Measurements from ENCODE around the gene MSLN. TPM values are rescaled to one million over a fixed set of nuclear protein-coding genes. Genes with fewer than 3 reads are reported as not detected.

Gene MSLN
- polyA plus RNA-seq, 2 of the 4 experiments (the other 2 are of a cell fraction), result 2.4 to 3.6 TPM

DNA sequence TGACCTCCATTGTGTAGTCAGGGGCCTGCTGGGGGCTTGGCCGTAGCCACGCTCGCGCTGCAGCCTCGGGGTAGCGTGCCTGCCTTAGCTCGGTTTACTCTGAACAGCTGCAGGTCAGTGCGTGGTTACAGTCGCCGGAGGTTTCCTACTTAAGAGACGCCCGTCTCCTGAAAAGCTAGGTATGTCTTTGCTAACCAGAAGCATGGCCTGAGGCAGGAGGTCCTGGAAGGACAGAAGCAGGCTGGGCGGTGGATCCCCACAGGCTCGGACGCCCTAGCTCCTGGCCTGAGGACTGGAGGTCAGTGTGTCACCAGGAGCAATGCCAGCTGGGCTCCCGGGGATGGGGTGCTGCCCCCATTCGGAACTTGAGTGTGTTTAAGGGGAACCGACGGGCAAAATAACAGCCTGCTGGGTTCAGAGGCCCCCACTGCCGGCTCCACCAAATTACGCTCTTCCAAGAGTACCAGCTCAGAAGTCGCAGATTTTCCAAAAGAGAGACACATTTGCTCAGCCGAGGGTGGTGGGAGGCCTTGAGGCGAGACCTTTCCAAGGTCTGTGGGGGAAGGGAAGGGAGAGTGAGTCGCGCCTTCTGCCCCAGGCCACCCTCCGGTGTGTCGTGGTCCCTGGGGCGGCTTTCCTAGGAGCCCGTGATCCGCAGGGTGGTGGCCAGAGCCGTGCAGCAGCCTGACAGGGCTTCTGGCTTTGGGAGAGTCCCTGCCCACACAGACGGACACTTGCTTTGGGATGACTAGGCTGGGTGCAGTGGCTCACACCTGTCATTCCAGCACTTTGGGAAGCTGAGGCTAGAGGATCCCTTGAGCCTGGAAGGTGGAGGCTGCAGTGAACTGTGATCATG, 43.9 kb downstream of the MSLN start:
- Histone ChIP-seq H3K4me2 (no peak overlapping the region), H3K27ac (no peak overlapping the region), H3K9me3 (no peaks in the 10 kb centered on the region), H3K4me3 (no peak overlapping the region), H3K4me1 (peaks cover 19% of the 10 kb centered on the region)
- no peak for ATAC-seq
- no peak for TF ChIP-seq HOXB13 (CRISPR knock-in tag; IDR thresholded peaks at IDR 0.05; ENCODE audit: low read depth)
- TF ChIP-seq, protein P1, sequence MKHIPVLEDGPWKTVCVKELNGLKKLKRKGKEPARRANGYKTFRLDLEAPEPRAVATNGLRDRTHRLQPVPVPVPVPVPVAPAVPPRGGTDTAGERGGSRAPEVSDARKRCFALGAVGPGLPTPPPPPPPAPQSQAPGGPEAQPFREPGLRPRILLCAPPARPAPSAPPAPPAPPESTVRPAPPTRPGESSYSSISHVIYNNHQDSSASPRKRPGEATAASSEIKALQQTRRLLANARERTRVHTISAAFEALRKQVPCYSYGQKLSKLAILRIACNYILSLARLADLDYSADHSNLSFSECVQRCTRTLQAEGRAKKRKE (CRISPR knock-in tag; IDR thresholded peaks at IDR 0.05; ENCODE audit: low read depth), result no peak
- no peak for TF ChIP-seq POLR2AphosphoS2 (conservative IDR thresholded peaks at IDR 0.05; ENCODE audit: low read length)
- TF ChIP-seq, protein P2, sequence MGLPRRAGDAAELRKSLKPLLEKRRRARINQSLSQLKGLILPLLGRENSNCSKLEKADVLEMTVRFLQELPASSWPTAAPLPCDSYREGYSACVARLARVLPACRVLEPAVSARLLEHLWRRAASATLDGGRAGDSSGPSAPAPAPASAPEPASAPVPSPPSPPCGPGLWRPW (IDR thresholded peaks at IDR 0.05), result no peak
- no peak for TF ChIP-seq ZC3H11A (IDR thresholded peaks at IDR 0.05)
- TF ChIP-seq, protein P3, sequence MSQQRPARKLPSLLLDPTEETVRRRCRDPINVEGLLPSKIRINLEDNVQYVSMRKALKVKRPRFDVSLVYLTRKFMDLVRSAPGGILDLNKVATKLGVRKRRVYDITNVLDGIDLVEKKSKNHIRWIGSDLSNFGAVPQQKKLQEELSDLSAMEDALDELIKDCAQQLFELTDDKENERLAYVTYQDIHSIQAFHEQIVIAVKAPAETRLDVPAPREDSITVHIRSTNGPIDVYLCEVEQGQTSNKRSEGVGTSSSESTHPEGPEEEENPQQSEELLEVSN (IDR thresholded peaks at IDR 0.05; ENCODE audit: borderline replicate concordance, low read depth), result no peak
- no peak for TF ChIP-seq HDAC2 (IDR thresholded peaks at IDR 0.05)
- no peak for TF ChIP-seq GATA3 (IDR thresholded peaks at IDR 0.05; ENCODE audit: borderline replicate concordance)
- TF ChIP-seq, protein P4, sequence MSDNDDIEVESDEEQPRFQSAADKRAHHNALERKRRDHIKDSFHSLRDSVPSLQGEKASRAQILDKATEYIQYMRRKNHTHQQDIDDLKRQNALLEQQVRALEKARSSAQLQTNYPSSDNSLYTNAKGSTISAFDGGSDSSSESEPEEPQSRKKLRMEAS (IDR thresholded peaks at IDR 0.05), result no peak
- TF ChIP-seq SMC3 (IDR thresholded peaks at IDR 0.05), result no peak
- TF ChIP-seq, protein P5, sequence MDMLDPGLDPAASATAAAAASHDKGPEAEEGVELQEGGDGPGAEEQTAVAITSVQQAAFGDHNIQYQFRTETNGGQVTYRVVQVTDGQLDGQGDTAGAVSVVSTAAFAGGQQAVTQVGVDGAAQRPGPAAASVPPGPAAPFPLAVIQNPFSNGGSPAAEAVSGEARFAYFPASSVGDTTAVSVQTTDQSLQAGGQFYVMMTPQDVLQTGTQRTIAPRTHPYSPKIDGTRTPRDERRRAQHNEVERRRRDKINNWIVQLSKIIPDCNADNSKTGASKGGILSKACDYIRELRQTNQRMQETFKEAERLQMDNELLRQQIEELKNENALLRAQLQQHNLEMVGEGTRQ (IDR thresholded peaks at IDR 0.05), result no peak
- no peak for TF ChIP-seq RFX5 (IDR thresholded peaks at IDR 0.05)
- TF ChIP-seq KDM1A (IDR thresholded peaks at IDR 0.05; ENCODE audit: low read depth), result no peak
- TF ChIP-seq, protein P6, sequence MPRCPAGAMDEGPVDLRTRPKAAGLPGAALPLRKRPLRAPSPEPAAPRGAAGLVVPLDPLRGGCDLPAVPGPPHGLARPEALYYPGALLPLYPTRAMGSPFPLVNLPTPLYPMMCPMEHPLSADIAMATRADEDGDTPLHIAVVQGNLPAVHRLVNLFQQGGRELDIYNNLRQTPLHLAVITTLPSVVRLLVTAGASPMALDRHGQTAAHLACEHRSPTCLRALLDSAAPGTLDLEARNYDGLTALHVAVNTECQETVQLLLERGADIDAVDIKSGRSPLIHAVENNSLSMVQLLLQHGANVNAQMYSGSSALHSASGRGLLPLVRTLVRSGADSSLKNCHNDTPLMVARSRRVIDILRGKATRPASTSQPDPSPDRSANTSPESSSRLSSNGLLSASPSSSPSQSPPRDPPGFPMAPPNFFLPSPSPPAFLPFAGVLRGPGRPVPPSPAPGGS (IDR thresholded peaks at IDR 0.05), result no peak
- no peak for TF ChIP-seq RAD21 (conservative IDR thresholded peaks at IDR 0.05 in 1 of 2, IDR thresholded peaks at IDR 0.05 in 1 of 2)
- no peak for TF ChIP-seq TP53 (CRISPR knock-in tag; IDR thresholded peaks at IDR 0.05)
- TF ChIP-seq RARB (CRISPR knock-in tag; IDR thresholded peaks at IDR 0.05), result no peak
- no peak for TF ChIP-seq HEYL (CRISPR knock-in tag; IDR thresholded peaks at IDR 0.05)
- ChIA-PET POLR2A (interaction anchor here (1.7 kb wide), 1 partner anchor 16 kb away, joined by 5 read pairs; the partner anchor contains the start of genes CHTF18 and RPUSD1), CTCF (interaction anchor here (1.0 to 5.0 kb wide), 9 partner anchors 9 to 301 kb away, joined by 3 to 32 read pairs (median 4); no protein-coding TSS in a partner anchor)
- no peak for FAIRE-seq
- WGBS (ENCODE audit: missing lambda C conversion rate), result 66% methylated on average over 30 of the region's 33 CpGs
- DNase-seq (ENCODE audit: low read depth in 1 of 2, low spot score in 1 of 2), result no peak

DNA sequence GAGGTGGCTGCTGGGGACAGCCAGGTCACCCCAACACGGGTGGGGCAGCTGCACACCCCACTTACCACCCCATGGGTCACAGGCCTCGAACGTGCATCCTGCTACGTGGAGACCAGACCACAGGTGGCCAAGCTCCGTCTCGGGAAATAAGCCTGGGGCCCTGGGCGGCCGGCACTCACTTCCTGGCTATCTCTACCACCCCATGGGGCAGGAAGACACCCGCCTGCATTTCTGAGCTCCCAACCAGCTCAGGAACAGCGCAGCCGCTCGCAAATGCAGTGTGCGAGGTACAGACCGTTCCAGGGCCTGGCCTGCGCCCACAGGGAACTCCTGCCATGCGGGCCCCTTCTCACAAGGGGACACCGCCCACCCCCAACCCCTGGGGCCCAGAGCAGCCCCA, 44.9 kb downstream of the MSLN start:
- POLR2A ChIA-PET, result no interaction called here
- H3K9me3 ChIP-seq, result no peaks in the 10 kb centered on the region
- H3K27ac ChIP-seq, result no peak overlapping the region
- WGBS (ENCODE audit: missing lambda C conversion rate), result 93% methylated on average over 17 of the region's 17 CpGs
- DNase-seq (ENCODE audit: low read depth in 1 of 2, low spot score in 1 of 2), result no peak
- ATAC-seq, result no peak
- TF ChIP-seq KDM1A (IDR thresholded peaks at IDR 0.05; ENCODE audit: low read depth) (no peak), CBX8 (IDR thresholded peaks at IDR 0.05) (no peak), RNF2 (IDR thresholded peaks at IDR 0.05; ENCODE audit: borderline replicate concordance, low read depth) (no peak), GATA3 (IDR thresholded peaks at IDR 0.05; ENCODE audit: borderline replicate concordance) (no peak), NPAS2 (CRISPR knock-in tag; IDR thresholded peaks at IDR 0.05; ENCODE audit: borderline replicate concordance) (no peak), POLR2A (IDR thresholded peaks at IDR 0.05; ENCODE audit: low read length) (no peak)
- TF ChIP-seq, protein P6 (IDR thresholded peaks at IDR 0.05), result no peak
- TF ChIP-seq, protein P1 (CRISPR knock-in tag; IDR thresholded peaks at IDR 0.05; ENCODE audit: low read depth), result no peak
- TF ChIP-seq, protein P5 (IDR thresholded peaks at IDR 0.05), result no peak
- no peak for FAIRE-seq
- peaks cover 9% of the 10 kb centered on the region; the same call in 2 of the 3 replicates for H3K4me1 ChIP-seq
- no peak overlapping the region for H3K4me3 ChIP-seq
- CTCF ChIA-PET, result interaction anchor here (1.0 to 5.0 kb wide), 4 partner anchors 9 to 251 kb away, joined by 3 to 32 read pairs (median 4); no protein-coding TSS in a partner anchor
- no peak overlapping the region for H3K4me2 ChIP-seq
